Measurements from ENCODE around the gene PAIP2.

PAIP2 gene

GRCh38 chr5:139410993-139411828, 69.6 kb downstream of the PAIP2 start:
- DNase-seq, result no peak

- no peak for DNase-seq
Observed at GRCh38 chr5:139413153-139413552, 71.5 kb downstream of the PAIP2 start.

GRCh38 chr5:139413963-139414362, 72.3 kb downstream of the PAIP2 start:
- no peak for DNase-seq

- no peak for DNase-seq
Observed at GRCh38 chr5:139414581-139415130, 73.0 kb downstream of the PAIP2 start.

GRCh38 chr5:139415221-139415861, 73.7 kb downstream of the PAIP2 start:
- DNase-seq, result no peak

GRCh38 chr5:139415869-139416268, 74.2 kb downstream of the PAIP2 start:
- no peak for DNase-seq

- DNase-seq, result no peak
Observed at GRCh38 chr5:139416651-139417050, 75.0 kb downstream of the PAIP2 start.

GRCh38 chr5:139417214-139417613, 75.6 kb downstream of the PAIP2 start:
- no peak for DNase-seq

GRCh38 chr5:139418793-139419192, 77.1 kb downstream of the PAIP2 start:
- DNase-seq, result no peak

Measured in suppressor macrophage (primary cell).